ENCODE results near the gene DTNBP1.

DTNBP1 gene

GRCh38 chr6:15623276-15624116 is 39.3 kb downstream of the DTNBP1 start:
- Mint-ChIP-seq H3K9me3 (no peaks in the 10 kb centered on the region), H3K27ac (no peak overlapping the region), H3K27me3 (ENCODE audit: low read depth) (no peaks in the 10 kb centered on the region), H3K4me1 (ENCODE audit: low read depth) (peaks cover 20% of the 10 kb centered on the region), H3K4me3 (no peak overlapping the region), H3K36me3 (ENCODE audit: low read depth) (peaks cover 8% of the 10 kb centered on the region)

GRCh38 chr6:15622045-15622740 is 40.6 kb downstream of the DTNBP1 start:
- Mint-ChIP-seq H3K27me3 (ENCODE audit: low read depth) (no peaks in the 10 kb centered on the region), H3K27ac (no peak overlapping the region), H3K36me3 (ENCODE audit: low read depth) (peaks cover 4% of the 10 kb centered on the region), H3K4me3 (no peak overlapping the region), H3K4me1 (ENCODE audit: low read depth) (peaks cover 12% of the 10 kb centered on the region), H3K9me3 (no peaks in the 10 kb centered on the region)

- Mint-ChIP-seq H3K9me3 (no peaks in the 10 kb centered on the region), H3K27me3 (ENCODE audit: low read depth) (no peaks in the 10 kb centered on the region), H3K27ac (no peak overlapping the region), H3K36me3 (ENCODE audit: low read depth) (no peaks in the 10 kb centered on the region), H3K4me1 (ENCODE audit: low read depth) (peaks cover 11% of the 10 kb centered on the region), H3K4me3 (no peak overlapping the region)
Measured at GRCh38 chr6:15621203-15622044, 41.4 kb downstream of the DTNBP1 start.

GRCh38 chr6:15620611-15621010 is 42.2 kb downstream of the DTNBP1 start:
- Mint-ChIP-seq H3K27me3 (ENCODE audit: low read depth) (no peaks in the 10 kb centered on the region), H3K4me1 (ENCODE audit: low read depth) (peaks cover 11% of the 10 kb centered on the region), H3K4me3 (no peak overlapping the region)

GRCh38 chr6:15619330-15619729 is 43.5 kb downstream of the DTNBP1 start:
- Mint-ChIP-seq H3K36me3 (ENCODE audit: low read depth) (peaks cover 6% of the 10 kb centered on the region), H3K27ac (no peak overlapping the region), H3K4me3 (no peak overlapping the region), H3K9me3 (no peaks in the 10 kb centered on the region), H3K4me1 (ENCODE audit: low read depth) (peaks cover 11% of the 10 kb centered on the region), H3K27me3 (ENCODE audit: low read depth) (no peaks in the 10 kb centered on the region)

More at GRCh38 chr6:15620611-15621010, 42.2 kb downstream of the DTNBP1 start:
- Mint-ChIP-seq H3K36me3 (ENCODE audit: low read depth) (no peaks in the 10 kb centered on the region), H3K27ac (no peak overlapping the region), H3K9me3 (no peaks in the 10 kb centered on the region)

- H3K27me3 Mint-ChIP-seq (ENCODE audit: low read depth) = no peaks in the 10 kb centered on the region
- H3K36me3 Mint-ChIP-seq (ENCODE audit: low read depth) = peaks cover 13% of the 10 kb centered on the region
- no peaks in the 10 kb centered on the region for H3K9me3 Mint-ChIP-seq
- H3K4me3 Mint-ChIP-seq = no peak overlapping the region
- H3K27ac Mint-ChIP-seq = no peak overlapping the region
- H3K4me1 Mint-ChIP-seq (ENCODE audit: low read depth) = peaks cover 9% of the 10 kb centered on the region
Measured at GRCh38 chr6:15618685-15619084, 44.1 kb downstream of the DTNBP1 start.

GRCh38 chr6:15616261-15616660 is 46.6 kb downstream of the DTNBP1 start:
- Mint-ChIP-seq H3K4me1 (ENCODE audit: low read depth) (peaks cover 11% of the 10 kb centered on the region), H3K4me3 (no peak overlapping the region), H3K36me3 (ENCODE audit: low read depth) (peaks cover 18% of the 10 kb centered on the region), H3K27me3 (ENCODE audit: low read depth) (no peaks in the 10 kb centered on the region), H3K27ac (no peak overlapping the region), H3K9me3 (no peaks in the 10 kb centered on the region)

GRCh38 chr6:15615802-15616201 is 47.0 kb downstream of the DTNBP1 start:
- H3K4me3 Mint-ChIP-seq = no peak overlapping the region
- no peaks in the 10 kb centered on the region for H3K27me3 Mint-ChIP-seq (ENCODE audit: low read depth)
- peaks cover 18% of the 10 kb centered on the region for H3K36me3 Mint-ChIP-seq (ENCODE audit: low read depth)
- H3K27ac Mint-ChIP-seq = no peak overlapping the region
- H3K4me1 Mint-ChIP-seq (ENCODE audit: low read depth) = peaks cover 11% of the 10 kb centered on the region
- no peaks in the 10 kb centered on the region for H3K9me3 Mint-ChIP-seq

- peaks cover 23% of the 10 kb centered on the region for H3K36me3 Mint-ChIP-seq (ENCODE audit: low read depth)
- H3K27me3 Mint-ChIP-seq (ENCODE audit: low read depth) = no peaks in the 10 kb centered on the region
- H3K4me3 Mint-ChIP-seq = no peak overlapping the region
- H3K9me3 Mint-ChIP-seq = no peaks in the 10 kb centered on the region
- H3K27ac Mint-ChIP-seq = no peak overlapping the region
- H3K4me1 Mint-ChIP-seq (ENCODE audit: low read depth) = peaks cover 11% of the 10 kb centered on the region
Measured at GRCh38 chr6:15614277-15614676, 48.6 kb downstream of the DTNBP1 start.

GRCh38 chr6:15608396-15608795 is 54.4 kb downstream of the DTNBP1 start:
- Mint-ChIP-seq H3K27me3 (ENCODE audit: low read depth) (no peaks in the 10 kb centered on the region), H3K27ac (no peak overlapping the region), H3K4me3 (no peak overlapping the region), H3K9me3 (no peaks in the 10 kb centered on the region), H3K36me3 (ENCODE audit: low read depth) (peaks cover 14% of the 10 kb centered on the region), H3K4me1 (ENCODE audit: low read depth) (peaks cover 11% of the 10 kb centered on the region)

GRCh38 chr6:15607603-15608002 is 55.2 kb downstream of the DTNBP1 start:
- no peak overlapping the region for H3K27ac Mint-ChIP-seq
- H3K4me1 Mint-ChIP-seq (ENCODE audit: low read depth) = peaks cover 8% of the 10 kb centered on the region
- peaks cover 14% of the 10 kb centered on the region for H3K36me3 Mint-ChIP-seq (ENCODE audit: low read depth)
- H3K4me3 Mint-ChIP-seq = no peak overlapping the region
- H3K27me3 Mint-ChIP-seq (ENCODE audit: low read depth) = no peaks in the 10 kb centered on the region
- H3K9me3 Mint-ChIP-seq = no peaks in the 10 kb centered on the region

GRCh38 chr6:15606347-15606746 is 56.5 kb downstream of the DTNBP1 start:
- H3K4me3 Mint-ChIP-seq = no peak overlapping the region
- peaks cover 12% of the 10 kb centered on the region for H3K36me3 Mint-ChIP-seq (ENCODE audit: low read depth)
- peaks cover under 1% of the 10 kb centered on the region for H3K4me1 Mint-ChIP-seq (ENCODE audit: low read depth)
- H3K9me3 Mint-ChIP-seq = no peaks in the 10 kb centered on the region
- no peak overlapping the region for H3K27ac Mint-ChIP-seq
- no peaks in the 10 kb centered on the region for H3K27me3 Mint-ChIP-seq (ENCODE audit: low read depth)

GRCh38 chr6:15604843-15605242 is 58.0 kb downstream of the DTNBP1 start:
- Mint-ChIP-seq H3K27me3 (ENCODE audit: low read depth) (no peaks in the 10 kb centered on the region), H3K9me3 (no peaks in the 10 kb centered on the region), H3K27ac (no peak overlapping the region), H3K36me3 (ENCODE audit: low read depth) (peaks cover 13% of the 10 kb centered on the region), H3K4me1 (ENCODE audit: low read depth) (no peaks in the 10 kb centered on the region), H3K4me3 (no peak overlapping the region)

GRCh38 chr6:15602154-15602553 is 60.7 kb downstream of the DTNBP1 start:
- no peaks in the 10 kb centered on the region for H3K9me3 Mint-ChIP-seq
- H3K4me1 Mint-ChIP-seq (ENCODE audit: low read depth) = no peaks in the 10 kb centered on the region
- no peak overlapping the region for H3K27ac Mint-ChIP-seq
- H3K36me3 Mint-ChIP-seq (ENCODE audit: low read depth) = peaks cover 3% of the 10 kb centered on the region
- H3K4me3 Mint-ChIP-seq = no peak overlapping the region
- H3K27me3 Mint-ChIP-seq (ENCODE audit: low read depth) = no peaks in the 10 kb centered on the region

Data from T-helper 1 cell treated with Interleukin-12 subunit alpha and Interleukin-12 subunit beta and Interleukin-4 antibody, amounts not matched to agents 30 μg/mL and 1 μg/mL, for 36 hours (primary cell).